Gastroesophageal sphincter (tissue), 4 donors: ENCODE results near the gene CRACR2B. TPM values are rescaled to one million over a fixed set of nuclear protein-coding genes. Genes with fewer than 3 reads are reported as not detected.

Experiments
- ATAC-seq: fragments of 150-250 bp; one replicate; pipeline ENCODE4 v1.9.1; 2016; ENCODE audit warnings: mild to moderate bottlenecking, moderate library complexity
- H3K27ac ChIP-seq, 4 donors: fragments of 200-600 bp; sonication (generic) in 3 of 4; 1 replicate in 3 of 4; 2 replicates in 1 of 4; pipeline ENCODE4 v1.5.1; 2016 to 2019
- H3K27me3 ChIP-seq: fragments of 200-600 bp; sonication (generic); one replicate; pipeline ENCODE4 v1.5.1; 2019
- H3K36me3 ChIP-seq, 2 donors: fragments of 200-600 bp; sonication (generic); one replicate each; pipeline ENCODE4 v1.5.1; 2019; ENCODE audit warnings: control low read depth in 1 of 2
- H3K4me1 ChIP-seq, 3 donors: fragments of 200-600 bp; sonication (generic); 1 replicate in 2 of 3; 2 replicates in 1 of 3; pipeline ENCODE4 v1.5.1; 2016 to 2019; ENCODE audit warnings: control low read depth in 2 of 3
- H3K4me3 ChIP-seq, 2 donors: fragments of 200-600 bp; sonication (generic); one replicate each; pipeline ENCODE4 v1.5.1; 2019; ENCODE audit warnings: mild to moderate bottlenecking in 1 of 2, moderate library complexity in 1 of 2
- H3K9me3 ChIP-seq, 3 donors: fragments of 200-600 bp; sonication (generic); one replicate each; pipeline ENCODE4 v1.5.1; 2017 to 2019; ENCODE audit warnings: control low read depth in 2 of 3
- CTCF ChIP-seq, 4 experiments: fragments of 200-600 bp in 2 of 4; fragments of 450-650 bp in 2 of 4; sonication (generic) in 1 of 4; IDR thresholded peaks; one replicate each; pipeline ENCODE4 v1.5.1; 2017 to 2019; ENCODE audit warnings: antibody characterized with exemption in 4 of 4, mild to moderate bottlenecking in 2 of 4, moderate library complexity in 2 of 4
- EP300 ChIP-seq: sonication (generic); formaldehyde crosslinking; IDR thresholded peaks from one replicate; pipeline ENCODE4 v1.6.1; 2017; ENCODE audit warnings: antibody characterized with exemption, mild to moderate bottlenecking
- POLR2A ChIP-seq, 2 donors: fragments of 450-650 bp; IDR thresholded peaks; one replicate each; pipeline ENCODE4 v1.6.1; 2017; ENCODE audit warnings: antibody characterized with exemption in 2 of 2, mild to moderate bottlenecking in 2 of 2, moderate library complexity in 1 of 2
- POLR2AphosphoS5 ChIP-seq: sonication (generic); formaldehyde crosslinking; IDR thresholded peaks from one replicate; pipeline ENCODE4 v1.6.1; 2017; ENCODE audit warnings: antibody characterized with exemption
- WGBS, 2 donors: methylation state at CpG; one replicate each; pipeline ENCODE4 v1.1.5; 2018; ENCODE audit warnings: low coverage in 1 of 2; 5-methylcytosine and 5-hydroxymethylcytosine counted together
- total RNA-seq, 4 donors: library from RNA; depleted of rRNA; stranded (reverse); fragments of >200 nt; gene quantifications; one replicate each; pipeline ENCODE4 v1.1.0, GENCODE V29; 2016

The CRACR2B gene
- 10 to 100 TPM in 1 of 4 donors, 1 to 10 TPM in 3; 4.1 to 10.3 (median 6.4) TPM for total RNA-seq

- no peak for TF ChIP-seq POLR2AphosphoS5
- TF ChIP-seq CTCF (IDR thresholded peaks at IDR 0.05): no peak
- TF ChIP-seq POLR2A (IDR thresholded peaks at IDR 0.05): no peak
- TF ChIP-seq EP300: no peak
- Histone ChIP-seq H3K4me3 (peak within 1 kb of the TSS in 1 of 2 donors; percentile 47), H3K4me1 (peaks cover 0 to 73% (median 39%) of the 10 kb centered on the region in 3 donors), H3K9me3 (no peaks in the 10 kb centered on the region), H3K36me3 (peaks cover 0 to 33% of the 10 kb centered on the region in 2 donors), H3K27me3 (peaks cover 88% of the 10 kb centered on the region), H3K27ac (peak within 1 kb of the TSS in 3 of 4 donors; percentile 53 to 67 (median 60))
- WGBS, 2 donors: 13% methylated on average over 1 of the region's 5 CpGs; no CpG with 5 or more reads in 1 of the 2 donors
- no peak for ATAC-seq
Observed at GRCh38 chr11:827897-828192, at the start of gene CRACR2B. TSS of gene CRACR2B (plus strand) at chr11:827919. CDS start at chr11:828608, 689 bp downstream.

- TF ChIP-seq POLR2AphosphoS5 (no peak), EP300 (no peak), CTCF (IDR thresholded peaks at IDR 0.05) (no peak), POLR2A (IDR thresholded peaks at IDR 0.05) (no peak)
- Histone ChIP-seq H3K27ac (no peak overlapping the region), H3K27me3 (no peaks in the 10 kb centered on the region), H3K36me3 (peaks cover 0 to 23% of the 10 kb centered on the region in 2 donors), H3K9me3 (no peaks in the 10 kb centered on the region), H3K4me1 (peaks cover 0 to 62% (median 23%) of the 10 kb centered on the region in 3 donors), H3K4me3 (no peak overlapping the region)
- WGBS, 2 donors: 87 to 90% methylated on average over 2 to 4 of the region's 23 CpGs
- no peak for ATAC-seq
Observed at GRCh38 chr11:778976-779954, 48.5 kb upstream of the CRACR2B start.

GRCh38 chr11:779955-780532, 47.7 kb upstream of the CRACR2B start:
- Histone ChIP-seq H3K4me1 (peaks cover 0 to 54% (median 20%) of the 10 kb centered on the region in 3 donors), H3K36me3 (peaks cover 0 to 16% of the 10 kb centered on the region in 2 donors), H3K4me3 (no peak overlapping the region), H3K9me3 (no peaks in the 10 kb centered on the region), H3K27ac (no peak overlapping the region), H3K27me3 (no peaks in the 10 kb centered on the region)
- ATAC-seq: no peak
- WGBS, 2 donors: no CpG with 5 or more reads among the region's 16 CpGs
- TF ChIP-seq POLR2A (IDR thresholded peaks at IDR 0.05) (no peak), EP300 (no peak), POLR2AphosphoS5 (no peak), CTCF (IDR thresholded peaks at IDR 0.05) (no peak)

- Histone ChIP-seq H3K27ac (peak overlapping the region in 1 of 4 donors; percentile 39), H3K4me3 (no peak overlapping the region), H3K4me1 (peaks cover 0 to 37% (median 6%) of the 10 kb centered on the region in 3 donors), H3K9me3 (no peaks in the 10 kb centered on the region), H3K27me3 (peaks cover 2% of the 10 kb centered on the region), H3K36me3 (peaks cover 0 to 16% of the 10 kb centered on the region in 2 donors)
- no peak for TF ChIP-seq POLR2AphosphoS5
- no peak for TF ChIP-seq EP300
- no peak for TF ChIP-seq CTCF (IDR thresholded peaks at IDR 0.05)
- TF ChIP-seq POLR2A (IDR thresholded peaks at IDR 0.05): no peak
- 41 to 53% methylated on average over 2 to 7 of the region's 36 CpGs for WGBS, 2 donors
- ATAC-seq: no peak
Observed at GRCh38 chr11:782264-783174, 45.2 kb upstream of the CRACR2B start.
